HG03280 (cell line): ENCODE results near the gene TBL1X.

Experiments used
- ATAC-seq: cut with Tn5 transposase; IDR thresholded peaks from one replicate; pipeline ENCODE4 v1.9.1; 2021; ENCODE audit warnings: mild to moderate bottlenecking, moderate library complexity; ENCODE audit not compliant: unreplicated experiment

The TBL1X gene

DNA sequence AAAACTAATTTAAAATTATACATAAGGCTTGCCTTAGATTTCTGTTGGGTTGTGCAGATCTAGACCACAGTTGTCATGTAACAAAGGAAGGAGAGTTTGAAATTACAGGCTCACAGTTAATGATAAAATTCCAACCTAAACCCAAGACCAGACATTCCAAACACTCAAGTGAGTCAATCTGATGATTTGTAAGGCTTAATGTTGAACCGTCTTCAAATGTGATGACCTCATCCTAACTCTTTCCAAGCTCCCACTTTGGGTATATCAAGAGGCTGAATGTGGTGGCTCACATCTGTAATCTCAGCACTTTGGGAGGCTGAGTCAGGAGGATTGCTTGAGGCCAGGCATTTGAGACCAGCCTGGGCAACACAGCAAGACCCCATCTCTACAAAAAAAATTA lies 149.2 kb downstream of the TBL1X start:
- no peak for ATAC-seq

DNA sequence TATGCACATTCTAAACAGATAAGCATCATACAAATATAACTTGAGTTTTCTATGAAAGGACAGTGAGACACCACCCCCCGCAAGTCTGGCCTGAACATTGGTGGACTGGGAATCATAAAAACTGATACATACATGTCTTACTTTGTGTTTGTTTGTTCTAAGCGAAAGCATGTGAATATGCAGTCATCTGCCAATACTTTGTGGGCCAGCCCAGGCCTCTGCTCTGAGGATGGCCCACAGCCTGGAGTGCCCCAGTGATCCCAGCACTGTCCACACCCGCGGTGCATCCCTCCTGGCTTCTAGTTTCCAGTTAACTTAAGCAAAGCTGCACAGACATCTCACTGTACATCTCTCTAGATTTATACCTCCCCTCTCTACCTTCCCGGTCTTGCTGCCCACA lies 154.3 kb downstream of the TBL1X start:
- no peak for ATAC-seq

DNA sequence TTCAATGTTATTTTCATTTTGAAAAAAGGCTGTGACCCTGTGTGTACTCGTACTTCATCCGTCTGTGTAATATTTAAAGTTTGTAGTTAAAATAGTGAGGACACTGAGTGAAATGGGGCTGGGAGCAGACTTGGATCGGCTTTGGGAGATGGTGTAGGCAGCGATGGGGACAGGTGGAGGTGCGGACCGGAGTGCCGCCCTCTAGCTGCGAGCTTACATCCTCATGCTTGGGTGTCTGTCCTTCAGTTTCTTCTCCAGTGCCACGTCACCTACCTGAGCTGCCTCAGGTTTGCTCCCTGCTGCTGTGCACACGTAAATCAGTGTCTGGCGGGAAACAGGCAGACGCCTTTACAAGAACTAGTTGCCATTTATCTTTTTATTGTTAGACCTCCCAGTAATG lies 154.7 kb downstream of the TBL1X start:
- no peak for ATAC-seq

DNA sequence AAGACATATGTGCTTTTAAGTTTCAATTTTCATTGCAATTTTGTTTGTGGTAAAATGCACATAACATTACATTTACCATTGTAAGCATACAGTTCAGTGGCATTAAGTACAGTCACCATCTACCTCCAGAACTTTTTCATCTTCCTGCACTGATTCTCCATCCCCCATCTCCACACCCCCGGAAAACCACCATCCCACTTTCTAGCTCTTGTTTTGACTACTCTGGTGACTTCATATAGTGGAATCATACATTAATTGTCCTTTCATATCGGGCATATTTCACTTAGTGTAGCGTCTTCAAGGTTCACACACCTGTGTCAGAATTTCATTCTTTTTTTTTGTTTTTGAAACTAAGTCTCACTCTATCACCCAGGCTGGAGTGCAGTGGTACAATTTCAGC lies 157.3 kb downstream of the TBL1X start:
- no peak for ATAC-seq

DNA sequence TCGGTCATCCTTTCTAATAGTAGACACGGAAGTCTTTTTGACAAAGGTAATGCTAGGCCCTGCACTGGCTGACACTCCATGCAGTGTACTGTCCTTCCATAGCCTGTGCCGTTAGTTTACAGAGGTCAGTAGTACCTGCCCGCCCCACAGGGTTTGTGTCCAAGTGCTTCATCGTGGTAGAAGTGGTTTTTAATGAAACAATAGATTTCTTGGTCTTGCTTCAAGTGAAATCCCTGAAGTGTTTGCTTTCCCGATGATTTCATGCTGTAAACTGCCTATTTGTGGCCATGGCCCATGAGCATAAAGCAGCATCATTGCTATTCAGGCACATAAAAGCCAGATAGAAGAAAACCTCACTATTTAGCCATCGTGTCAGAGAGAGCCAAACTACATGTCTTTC lies 161.5 kb downstream of the TBL1X start:
- ATAC-seq, result no peak

DNA sequence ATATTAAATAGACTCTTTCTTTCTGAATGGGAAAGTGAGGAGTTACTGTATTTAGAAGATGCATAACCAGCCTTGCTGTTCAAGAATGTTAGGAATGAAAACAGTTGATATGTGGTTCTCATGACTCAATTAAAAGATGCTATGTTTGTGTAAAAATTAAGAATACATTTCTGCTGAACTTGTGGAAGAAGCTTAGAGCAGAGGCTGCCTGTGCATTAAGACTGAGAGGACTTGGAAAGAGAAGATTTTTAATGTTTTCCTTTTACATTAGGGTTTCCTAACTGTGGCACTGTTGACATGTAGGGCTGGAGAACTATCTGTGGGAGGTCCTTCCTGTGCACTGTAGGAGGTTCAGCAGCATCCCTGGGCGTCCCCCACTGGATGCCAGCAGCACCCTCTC lies 163.1 kb downstream of the TBL1X start:
- no peak for ATAC-seq

DNA sequence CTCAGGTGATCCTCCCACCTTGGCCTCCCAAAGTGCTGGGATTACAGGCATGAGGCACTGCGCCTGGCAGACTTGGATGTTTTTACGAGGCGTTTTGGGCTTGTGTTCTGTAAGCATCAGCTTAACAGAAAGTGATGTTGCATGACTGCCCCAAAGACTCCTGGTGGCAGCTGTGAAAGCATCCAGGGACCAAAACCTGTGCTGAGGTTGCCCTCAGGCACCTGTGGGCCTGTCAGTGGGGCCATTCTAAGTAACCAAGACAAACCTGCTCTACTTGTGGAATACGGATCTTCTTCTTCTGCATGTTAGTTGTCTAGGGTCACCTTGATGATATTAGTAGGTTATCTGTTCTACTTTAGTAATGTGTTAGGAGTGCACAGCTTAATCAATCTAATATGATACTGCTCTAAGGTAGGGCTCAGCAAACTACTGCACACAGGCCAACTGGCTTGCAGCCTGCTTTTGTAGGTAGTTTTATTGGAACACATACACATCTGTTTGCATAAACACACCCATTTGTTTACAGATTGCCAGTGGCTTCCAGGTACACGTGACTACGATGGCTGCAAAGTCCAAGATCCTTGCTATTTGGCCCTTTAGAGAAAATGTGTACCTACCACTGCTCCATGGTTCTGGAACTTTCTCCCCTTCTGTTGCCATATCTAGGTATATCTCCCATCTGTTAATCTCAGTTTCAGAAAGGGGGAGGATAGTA lies 164.1 kb downstream of the TBL1X start:
- ATAC-seq, result no peak

DNA sequence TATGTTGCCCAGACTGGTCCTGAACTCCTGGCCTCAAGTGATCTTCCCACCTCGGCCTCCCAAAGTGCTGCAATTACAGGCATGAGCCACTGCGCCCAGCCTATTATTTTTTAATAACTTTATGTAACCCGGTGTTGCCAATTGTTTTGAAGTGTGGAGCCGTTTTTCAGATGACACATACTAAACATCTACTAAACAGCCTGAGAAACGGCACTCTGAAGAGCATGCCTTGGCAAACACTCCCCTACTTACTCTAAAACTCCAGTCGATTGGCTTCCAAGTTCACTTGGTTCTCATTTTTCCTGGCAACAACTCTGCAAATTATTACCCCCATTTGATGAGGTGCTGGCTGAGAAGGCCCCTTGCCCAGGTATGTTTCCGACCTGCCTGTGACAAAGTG lies 169.7 kb downstream of the TBL1X start:
- no peak for ATAC-seq

DNA sequence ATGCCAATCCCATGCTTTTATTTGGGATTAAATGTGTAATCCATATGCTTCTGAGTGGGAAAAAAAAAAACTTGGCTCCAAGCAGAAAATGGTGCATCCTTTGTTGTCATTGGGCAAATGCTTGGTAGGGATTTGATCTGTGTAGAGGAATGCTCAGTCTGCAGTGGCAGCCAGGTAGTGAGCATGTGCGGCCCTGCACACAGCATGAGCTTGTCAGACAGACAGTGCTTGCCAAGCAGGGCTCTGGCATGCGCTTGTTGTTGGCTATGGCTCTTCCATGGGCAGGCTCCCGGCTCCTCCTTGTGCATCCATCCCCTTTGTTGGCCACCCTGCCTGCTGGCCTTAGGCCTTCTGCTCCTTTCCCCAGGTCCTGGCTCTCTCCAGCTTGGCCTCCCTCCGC lies 170.5 kb downstream of the TBL1X start:
- ATAC-seq, result no peak

DNA sequence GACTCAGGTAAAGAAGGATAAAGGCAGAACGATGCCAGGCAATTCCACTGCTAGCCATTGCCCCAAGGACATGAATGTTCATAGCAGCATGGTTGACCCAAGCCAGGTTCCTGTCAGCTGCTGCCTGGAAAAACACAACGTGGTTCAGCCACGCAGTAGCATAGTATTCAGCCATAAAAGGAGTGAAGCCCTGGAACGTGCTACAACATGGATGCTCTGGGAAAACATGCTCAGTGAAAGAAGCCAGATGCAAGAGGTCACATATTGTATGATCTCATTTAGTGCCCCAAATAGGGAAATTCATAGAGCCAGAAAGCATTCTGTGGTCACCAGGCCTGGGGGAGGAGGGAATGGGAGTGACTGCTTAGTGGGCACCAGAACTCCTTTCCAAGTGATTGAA lies 170.9 kb downstream of the TBL1X start:
- no peak for ATAC-seq

DNA sequence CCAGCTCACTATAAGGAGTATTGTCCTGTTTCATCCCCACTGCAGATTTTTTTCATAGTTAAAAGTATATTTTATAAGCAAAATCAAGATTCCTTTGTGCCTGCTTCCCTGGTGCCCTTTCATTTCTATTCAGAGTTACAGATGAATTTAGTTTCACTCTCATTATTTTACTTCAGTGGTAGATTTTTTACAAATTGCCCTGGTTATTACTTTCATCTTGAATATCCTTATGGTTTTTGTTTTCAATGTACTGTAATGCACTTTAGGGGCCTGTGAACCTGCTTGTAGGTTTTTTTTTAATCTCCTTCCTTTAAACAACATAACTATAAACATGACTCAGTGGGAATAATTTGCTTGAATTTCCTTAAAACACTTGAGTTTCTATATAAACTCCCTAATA lies 174.0 kb downstream of the TBL1X start:
- ATAC-seq, result no peak

DNA sequence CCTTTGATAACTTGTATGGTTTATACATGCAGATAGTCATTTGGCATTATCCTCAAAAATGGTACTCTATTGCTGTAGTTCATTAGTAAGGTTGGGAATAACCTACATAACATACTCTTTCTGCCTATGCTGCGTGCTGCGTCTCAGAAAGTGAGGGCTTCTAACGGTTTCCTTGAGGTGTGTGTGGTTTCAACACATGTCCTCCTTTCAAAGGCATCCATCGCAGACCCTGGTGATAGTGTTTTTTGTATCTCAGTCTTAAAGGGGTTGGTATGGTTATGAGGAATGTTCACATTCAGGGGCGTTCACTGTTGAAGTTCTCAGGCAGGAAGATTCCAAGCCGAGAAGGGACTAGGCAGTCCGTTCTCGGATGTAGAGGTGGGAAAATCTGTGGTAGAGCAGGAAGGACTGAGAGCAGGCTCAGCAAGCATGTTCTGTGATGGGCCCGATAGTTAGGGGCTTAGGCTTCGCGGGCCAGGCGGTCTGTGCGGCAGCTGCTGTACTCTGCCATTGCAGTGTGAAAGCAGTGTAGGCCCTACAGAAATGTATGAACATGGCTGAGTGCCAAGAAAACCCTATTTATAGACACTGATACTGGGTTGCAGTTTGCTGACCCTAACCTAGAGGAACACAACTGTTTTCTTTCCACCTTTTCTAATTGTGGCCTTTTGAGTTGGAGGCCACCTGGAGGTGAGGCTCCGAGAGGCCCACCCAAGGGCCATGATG lies 177.6 kb downstream of the TBL1X start:
- ATAC-seq, result no peak

DNA sequence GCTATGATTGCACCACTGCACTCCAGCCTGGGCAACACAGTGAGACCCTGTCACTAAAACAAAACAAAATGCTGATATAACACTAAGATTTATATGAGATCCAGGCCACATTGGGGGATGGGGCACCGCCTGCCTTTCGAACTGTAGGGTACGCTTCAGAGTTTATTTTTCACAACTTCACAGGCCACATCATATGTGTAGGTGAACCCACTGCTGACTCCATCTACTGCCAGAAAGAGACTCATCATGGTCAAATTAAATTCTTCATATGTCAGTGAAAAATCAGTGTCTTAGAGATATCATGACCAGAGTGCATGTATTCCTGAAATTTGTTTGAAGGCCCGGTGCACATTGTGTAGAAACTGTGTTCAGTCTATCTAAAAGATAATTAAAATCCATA lies 178.9 kb downstream of the TBL1X start:
- no peak for ATAC-seq

DNA sequence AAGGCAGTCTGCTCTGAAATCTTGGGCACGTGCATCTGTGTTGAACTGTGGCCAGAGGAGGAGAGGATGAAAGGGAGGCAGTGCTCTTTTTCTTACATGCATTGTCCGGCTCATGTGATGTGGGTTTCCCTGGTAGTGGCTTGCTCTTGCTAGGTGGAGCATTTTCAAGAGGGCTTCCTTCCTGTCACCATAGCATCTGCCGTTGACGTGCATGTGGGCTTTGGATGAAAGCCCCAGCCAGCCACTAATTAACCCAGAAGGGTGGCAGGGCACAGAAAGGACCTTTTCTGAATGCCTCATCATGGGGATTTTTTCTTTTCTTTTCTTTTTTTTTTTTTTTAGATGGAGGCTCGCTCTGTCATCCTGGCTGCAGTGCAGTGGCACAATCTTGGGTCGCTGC lies 179.5 kb downstream of the TBL1X start:
- peak; percentile 65 for ATAC-seq

DNA sequence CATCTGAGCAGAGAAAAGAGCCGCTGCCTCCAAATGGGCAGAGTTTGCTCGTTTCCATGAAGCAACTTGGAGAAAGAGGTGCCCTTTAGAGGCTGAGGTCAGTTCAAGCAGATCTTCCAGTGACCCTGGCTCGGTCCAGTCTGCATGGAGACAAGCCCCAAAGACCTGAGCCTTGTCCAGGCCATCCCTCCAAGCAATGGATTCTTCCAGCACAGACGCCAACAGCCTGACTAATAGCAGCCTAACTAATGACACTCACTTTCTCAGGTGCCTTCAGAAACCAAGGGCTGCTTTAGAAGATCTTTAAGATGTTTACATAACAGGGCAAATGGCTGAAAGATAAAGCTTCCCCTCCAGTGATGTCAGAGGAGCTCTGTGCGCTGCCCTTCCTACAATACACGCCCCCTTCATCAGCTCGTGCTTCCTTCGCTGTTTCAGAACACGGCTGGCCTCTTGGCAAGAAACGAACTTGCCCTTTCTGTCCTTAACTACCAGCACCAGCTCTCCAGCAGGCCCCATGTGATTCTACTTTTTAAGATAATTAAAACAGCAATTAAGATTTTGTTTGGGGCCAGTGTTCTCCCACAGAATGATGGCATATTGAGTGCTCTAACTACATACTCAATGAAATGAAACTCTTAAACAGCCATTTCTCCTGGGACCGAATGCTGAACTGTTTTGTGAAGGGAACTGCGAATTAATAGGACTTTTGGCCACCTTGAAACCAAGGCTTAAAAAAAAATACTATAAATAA lies 181.8 kb downstream of the TBL1X start:
- ATAC-seq, result no peak

DNA sequence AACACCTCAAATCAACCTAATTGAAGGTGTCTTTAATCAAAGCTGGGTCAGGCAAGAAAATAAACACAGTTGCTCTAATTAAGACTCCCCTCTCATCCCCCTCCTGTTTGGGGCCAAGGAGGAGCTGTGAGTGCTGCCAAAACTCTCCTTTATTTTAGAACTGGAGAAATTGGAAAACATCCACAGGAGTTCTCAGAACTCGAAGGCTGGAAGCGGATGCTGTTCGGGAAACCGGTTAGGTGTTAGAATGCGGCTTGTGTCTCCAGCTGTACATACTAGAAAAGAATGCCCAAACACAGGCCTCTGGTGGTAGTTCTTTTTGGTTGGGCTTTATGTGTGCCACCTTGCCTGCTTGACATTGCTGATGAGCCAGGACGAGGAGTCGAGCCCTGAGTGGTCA lies 182.6 kb downstream of the TBL1X start:
- ATAC-seq, result no peak

DNA sequence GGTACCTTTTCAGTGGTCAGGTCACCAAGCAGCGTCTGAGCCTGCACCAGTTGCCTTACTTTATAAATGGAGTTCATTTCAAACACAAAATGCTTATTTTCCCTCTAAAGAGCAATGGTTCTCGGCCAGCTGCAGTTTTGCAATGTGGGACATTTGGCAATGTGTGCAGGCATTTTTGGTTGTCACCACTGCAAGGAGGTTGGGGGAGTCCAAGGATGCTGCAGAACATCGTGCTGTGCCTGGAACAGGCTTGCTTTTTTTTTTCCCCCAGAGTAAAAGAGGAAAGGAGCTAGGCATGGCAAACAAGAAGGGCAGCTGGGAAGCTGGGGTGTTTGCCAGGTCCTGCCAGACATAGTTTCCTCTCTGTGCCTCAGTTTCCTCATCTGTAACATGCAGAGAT lies 185.2 kb downstream of the TBL1X start:
- ATAC-seq, result no peak

DNA sequence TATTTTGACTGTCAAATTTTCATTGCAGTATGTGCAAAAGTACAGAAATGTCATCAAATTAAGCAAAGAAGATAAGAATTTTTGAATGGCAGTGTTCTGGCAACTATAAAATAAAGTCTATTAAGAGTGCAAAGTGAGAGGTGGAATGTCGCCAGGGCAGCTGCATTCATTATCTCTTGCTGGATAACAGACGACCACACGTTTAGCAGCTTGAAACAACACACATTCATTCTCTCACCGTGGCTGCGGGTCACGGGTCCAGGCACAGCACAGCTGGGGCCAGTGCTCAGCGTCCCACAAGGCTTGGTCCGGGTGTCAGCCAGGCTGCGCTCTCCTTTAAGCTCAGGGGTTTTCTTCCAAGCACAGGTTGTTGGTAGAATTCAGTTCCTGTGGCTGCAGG lies 186.9 kb downstream of the TBL1X start:
- no peak for ATAC-seq

DNA sequence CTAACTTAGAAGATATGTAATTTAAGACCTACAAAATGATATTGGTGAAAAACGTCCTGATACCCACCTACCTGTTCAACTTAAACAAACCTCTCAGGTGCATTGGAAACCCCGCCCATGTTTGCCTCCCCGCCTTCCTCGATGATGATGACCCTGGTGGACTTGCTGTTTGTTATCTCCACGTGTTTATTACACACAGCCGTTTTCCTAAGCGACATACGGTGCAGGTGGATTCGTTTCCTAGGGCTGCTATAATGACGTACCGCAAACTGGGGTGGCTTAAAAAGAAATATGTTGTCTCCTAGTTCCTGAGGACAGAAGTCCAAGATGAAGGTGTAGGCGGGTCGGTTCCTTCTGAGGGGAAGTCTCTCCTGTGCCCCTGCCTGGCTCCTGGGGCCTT lies 190.1 kb downstream of the TBL1X start:
- no peak for ATAC-seq

DNA sequence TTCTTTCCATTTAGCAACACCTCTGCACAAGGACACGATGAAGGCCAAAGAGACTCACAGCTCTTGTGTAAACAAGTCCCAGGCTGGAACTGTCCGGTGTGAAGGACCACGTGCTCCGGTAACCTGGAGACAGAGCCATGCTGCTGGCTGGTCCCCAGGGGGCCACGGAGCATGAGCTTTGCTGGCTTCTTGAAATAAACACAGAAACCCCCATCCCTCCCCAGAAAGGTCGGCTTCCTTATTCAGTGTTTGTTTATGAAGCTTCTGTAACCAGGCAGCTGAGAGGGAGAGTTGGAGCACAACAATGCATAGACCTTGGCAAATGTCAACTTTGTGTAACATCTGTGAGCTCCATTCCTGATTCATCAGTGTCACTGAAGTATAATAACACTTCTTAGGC lies 191.4 kb downstream of the TBL1X start:
- ATAC-seq, result no peak

DNA sequence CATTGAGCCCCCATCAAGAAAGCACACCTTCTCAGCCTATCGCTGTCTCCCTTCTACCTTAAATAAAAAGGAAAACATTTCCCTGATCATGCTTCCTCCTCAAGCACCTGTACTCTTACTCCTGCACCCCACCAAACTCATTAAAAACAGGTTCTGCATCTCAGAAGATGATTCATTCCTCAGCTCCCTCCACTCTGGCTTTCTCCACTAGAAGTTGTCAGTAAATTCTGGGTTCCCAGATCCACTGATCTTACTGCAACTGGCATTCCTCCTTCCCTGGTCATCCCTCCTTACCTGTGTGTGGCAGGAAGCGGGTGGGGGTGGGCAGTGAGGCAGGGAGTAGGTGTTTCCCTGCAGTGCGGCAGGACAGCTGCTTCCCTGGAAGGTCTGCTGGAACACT lies 192.0 kb downstream of the TBL1X start:
- no peak for ATAC-seq

DNA sequence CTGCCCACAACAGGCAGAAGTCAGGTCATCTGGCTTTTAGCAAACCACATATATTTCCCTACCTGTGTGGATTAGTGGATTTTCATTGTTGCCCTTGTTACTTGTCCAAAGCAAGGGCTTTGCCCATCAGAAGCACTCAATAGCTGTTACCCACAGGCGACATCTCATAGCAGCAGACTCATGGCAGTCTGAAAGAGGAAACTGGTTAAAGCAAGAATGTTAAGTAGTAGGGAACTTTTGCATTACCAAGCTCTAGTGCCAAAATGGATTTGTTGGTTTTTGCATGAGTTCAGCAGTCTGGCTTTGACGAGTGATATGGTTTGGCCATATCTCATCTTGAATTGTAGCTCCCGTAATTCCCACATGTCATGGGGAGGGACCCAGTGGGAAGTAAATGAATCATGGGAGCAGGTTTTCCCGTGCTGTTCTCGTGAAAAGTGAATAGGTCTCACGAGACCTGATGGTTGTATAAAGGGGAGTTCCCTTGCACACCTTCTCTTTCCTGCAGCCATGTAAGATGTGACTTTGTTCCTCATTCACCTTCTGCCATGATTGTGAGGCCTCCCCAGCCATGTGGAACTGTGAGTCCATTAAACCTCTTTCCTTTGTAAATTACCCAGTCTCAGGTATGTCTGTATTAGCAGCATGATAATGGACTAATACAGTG lies 192.9 kb downstream of the TBL1X start:
- no peak for ATAC-seq
